Stimulated activated memory B cell treated with anti-CD40 and anti-IgM and Interleukin-4, amounts not matched to agents 10 μg/mL and 1 μg/mL and 100 μg/mL, for 72 hours (primary cell): ENCODE data around the gene PRSS2.
"Not testable (repeated sequence)": the region's sequence is repeated elsewhere in the genome, so short reads cannot be mapped to it uniquely, and the experiment has no call there.

Experiments used
- ATAC-seq: fragments of 150-1000 bp; cut with Tn5 transposase; 2 replicates; pipeline ENCODE4 v1.10.0; 2021
- H3K27ac Mint-ChIP-seq: one replicate; pipeline ENCODE4 v1.8.0; 2022; ENCODE audit warnings: mild to moderate bottlenecking, mixed read lengths
- H3K27me3 Mint-ChIP-seq: one replicate; pipeline ENCODE4 v1.8.0; 2022; ENCODE audit warnings: mixed read lengths
- H3K36me3 Mint-ChIP-seq: one replicate; pipeline ENCODE4 v1.8.0; 2022; ENCODE audit warnings: mixed read lengths
- H3K4me1 Mint-ChIP-seq: one replicate; pipeline ENCODE4 v1.8.0; 2022; ENCODE audit warnings: mixed read lengths
- H3K4me3 Mint-ChIP-seq: one replicate; pipeline ENCODE4 v1.8.0; 2022; ENCODE audit warnings: mild to moderate bottlenecking, moderate library complexity, mixed read lengths
- H3K9me3 Mint-ChIP-seq: one replicate; pipeline ENCODE4 v1.8.0; 2022; ENCODE audit warnings: mixed read lengths

Gene PRSS2

DNA sequence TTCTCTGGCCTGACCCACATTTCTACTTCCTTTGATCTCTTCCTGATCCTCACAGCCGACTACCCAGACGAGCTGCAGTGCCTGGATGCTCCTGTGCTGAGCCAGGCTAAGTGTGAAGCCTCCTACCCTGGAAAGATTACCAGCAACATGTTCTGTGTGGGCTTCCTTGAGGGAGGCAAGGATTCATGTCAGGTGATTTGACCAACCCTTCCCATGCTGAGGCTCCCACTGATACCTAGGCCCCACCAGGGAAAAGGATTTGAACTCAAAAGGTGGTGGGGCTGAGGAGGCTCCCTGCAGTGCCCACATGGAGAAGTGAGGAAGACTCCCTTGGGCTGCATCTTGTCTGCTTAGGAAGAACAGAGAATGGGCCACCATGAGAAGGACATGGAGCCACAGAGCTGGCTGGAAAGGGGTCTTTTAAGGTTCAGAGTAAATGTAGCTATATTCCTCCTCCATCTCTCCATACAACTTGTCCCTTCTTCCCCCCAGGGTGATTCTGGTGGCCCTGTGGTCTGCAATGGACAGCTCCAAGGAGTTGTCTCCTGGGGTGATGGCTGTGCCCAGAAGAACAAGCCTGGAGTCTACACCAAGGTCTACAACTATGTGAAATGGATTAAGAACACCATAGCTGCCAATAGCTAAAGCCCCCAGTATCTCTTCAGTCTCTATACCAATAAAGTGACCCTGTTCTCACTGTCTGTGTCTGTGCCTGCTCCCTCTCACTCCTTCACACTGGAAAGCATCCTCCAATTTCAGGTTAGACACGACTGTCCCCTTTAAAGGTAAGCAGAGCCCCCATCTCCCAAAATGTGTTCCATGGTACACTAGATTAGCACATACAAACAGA lies 18.2 kb upstream of the PRSS2 start:
- no peak overlapping the region for H3K27ac Mint-ChIP-seq
- H3K36me3 Mint-ChIP-seq, result no peaks in the 10 kb centered on the region
- H3K4me1 Mint-ChIP-seq, result no peaks in the 10 kb centered on the region
- no peak for ATAC-seq
- peaks cover 2% of the 10 kb centered on the region for H3K9me3 Mint-ChIP-seq
- H3K27me3 Mint-ChIP-seq, result peaks cover 10% of the 10 kb centered on the region
- H3K4me3 Mint-ChIP-seq, result no peak overlapping the region

DNA sequence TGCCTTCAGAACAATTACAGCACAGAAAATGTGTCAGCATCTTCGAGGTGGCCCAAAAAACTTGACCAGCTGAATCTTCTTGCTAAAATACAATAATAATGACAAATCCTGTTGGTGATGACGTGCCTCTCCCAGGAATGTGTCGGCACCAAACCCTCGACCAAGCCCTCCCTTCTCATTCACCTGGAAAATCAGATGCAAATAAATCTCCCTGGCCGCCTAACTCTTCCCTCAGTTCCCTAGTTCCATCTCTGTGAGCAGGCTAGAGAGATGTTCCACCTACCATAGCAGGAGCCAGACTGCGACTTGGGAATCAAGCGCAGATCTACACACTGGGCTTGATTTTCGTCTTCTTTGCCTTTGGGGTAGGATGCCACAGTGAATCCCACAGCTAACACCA lies 17.4 kb upstream of the PRSS2 start:
- peaks cover 2% of the 10 kb centered on the region for H3K9me3 Mint-ChIP-seq
- no peaks in the 10 kb centered on the region for H3K36me3 Mint-ChIP-seq
- H3K27ac Mint-ChIP-seq, result no peak overlapping the region
- H3K27me3 Mint-ChIP-seq, result peaks cover 10% of the 10 kb centered on the region
- no peaks in the 10 kb centered on the region for H3K4me1 Mint-ChIP-seq
- H3K4me3 Mint-ChIP-seq, result no peak overlapping the region
- ATAC-seq, result no peak

DNA sequence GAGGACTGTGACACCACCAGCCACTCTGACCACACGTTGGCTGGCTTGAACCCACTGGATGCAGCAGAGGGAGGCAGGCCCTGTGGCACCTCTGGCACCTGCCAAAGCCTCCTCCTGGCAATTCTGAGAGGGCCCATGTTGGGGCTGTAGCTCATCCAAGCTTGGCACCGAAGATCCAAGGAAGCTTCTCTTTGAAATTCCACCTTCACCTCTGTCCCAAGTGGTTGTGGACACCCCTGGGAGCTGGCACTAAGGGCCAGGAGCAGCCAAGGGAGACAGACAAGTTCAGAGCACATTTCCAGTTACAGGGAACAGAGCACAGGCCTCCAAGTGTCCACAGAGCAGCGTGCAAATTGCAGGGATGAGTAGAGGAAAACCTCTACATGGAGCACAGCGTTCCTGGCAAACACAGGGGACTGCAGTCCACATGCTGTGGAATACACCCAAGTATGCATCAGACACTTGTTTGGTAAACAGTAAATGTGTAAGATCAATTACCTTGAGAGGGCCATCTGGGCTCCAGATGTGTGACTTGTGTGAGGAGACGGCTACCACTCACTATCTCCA lies 16.8 kb upstream of the PRSS2 start:
- H3K4me3 Mint-ChIP-seq, ATAC-seq, H3K4me1 Mint-ChIP-seq, H3K36me3 Mint-ChIP-seq, H3K27ac Mint-ChIP-seq, H3K9me3 Mint-ChIP-seq, H3K27me3 Mint-ChIP-seq: not testable (repeated sequence)

DNA sequence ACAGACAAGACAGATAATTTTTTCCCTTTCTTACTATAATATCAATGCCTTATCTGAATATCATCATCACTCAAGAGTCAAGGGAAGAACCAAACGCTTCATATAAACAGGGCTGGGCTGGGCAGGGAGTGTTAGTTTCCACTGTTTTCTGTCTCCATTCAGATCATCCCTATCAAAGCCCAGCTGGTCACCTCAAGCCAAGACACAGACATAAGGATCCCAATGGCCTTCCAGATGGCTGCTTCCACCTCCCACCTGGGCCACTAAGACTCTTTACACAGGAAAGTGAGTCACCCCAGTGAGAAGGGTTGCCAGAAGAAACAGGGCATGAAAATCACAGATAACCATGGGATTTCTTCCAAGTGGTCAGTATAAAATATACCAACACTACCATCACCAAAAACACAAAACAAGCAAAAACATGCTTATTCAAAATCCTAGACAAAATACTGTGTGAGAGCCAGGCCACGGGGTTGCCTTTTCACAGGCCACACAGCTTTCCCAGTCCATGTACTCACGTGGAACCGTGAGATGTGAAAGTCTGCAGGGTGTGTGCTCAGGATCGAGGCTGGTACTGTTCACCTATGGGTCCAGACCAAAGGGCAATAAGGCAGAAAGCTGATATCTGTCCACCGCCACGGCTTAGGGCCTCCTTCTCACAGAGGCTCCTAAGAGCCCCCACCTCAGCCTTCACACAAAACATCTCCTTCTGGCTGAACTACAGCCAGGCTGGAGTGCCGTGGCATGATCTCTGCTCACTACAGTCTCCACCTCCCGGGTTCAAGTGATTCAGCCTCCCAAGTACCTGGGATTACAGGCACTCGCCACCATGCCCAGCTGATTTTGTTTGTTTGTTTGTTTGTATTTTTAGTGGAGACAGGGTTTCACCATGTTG lies 15.8 kb upstream of the PRSS2 start:
- no peak for ATAC-seq
- Mint-ChIP-seq H3K27me3 (peaks cover under 1% of the 10 kb centered on the region), H3K36me3 (no peaks in the 10 kb centered on the region), H3K9me3 (peaks cover 2% of the 10 kb centered on the region), H3K4me3 (no peak overlapping the region), H3K27ac (no peak overlapping the region), H3K4me1 (no peaks in the 10 kb centered on the region)

GRCh38 chr7:142758312-142758711 lies 12.5 kb upstream of the PRSS2 start:
- H3K9me3 Mint-ChIP-seq, H3K4me3 Mint-ChIP-seq, H3K4me1 Mint-ChIP-seq, H3K27ac Mint-ChIP-seq, ATAC-seq, H3K27me3 Mint-ChIP-seq, H3K36me3 Mint-ChIP-seq: not testable (repeated sequence)

- no peak for ATAC-seq
- no peaks in the 10 kb centered on the region for H3K4me1 Mint-ChIP-seq
- H3K4me3 Mint-ChIP-seq, result no peak overlapping the region
- H3K27me3 Mint-ChIP-seq, result peaks cover 9% of the 10 kb centered on the region
- H3K9me3 Mint-ChIP-seq, result peaks cover 2% of the 10 kb centered on the region
- H3K36me3 Mint-ChIP-seq, result no peaks in the 10 kb centered on the region
- H3K27ac Mint-ChIP-seq, result no peak overlapping the region
Measured at GRCh38 chr7:142759433-142759832, 11.3 kb upstream of the PRSS2 start.

DNA sequence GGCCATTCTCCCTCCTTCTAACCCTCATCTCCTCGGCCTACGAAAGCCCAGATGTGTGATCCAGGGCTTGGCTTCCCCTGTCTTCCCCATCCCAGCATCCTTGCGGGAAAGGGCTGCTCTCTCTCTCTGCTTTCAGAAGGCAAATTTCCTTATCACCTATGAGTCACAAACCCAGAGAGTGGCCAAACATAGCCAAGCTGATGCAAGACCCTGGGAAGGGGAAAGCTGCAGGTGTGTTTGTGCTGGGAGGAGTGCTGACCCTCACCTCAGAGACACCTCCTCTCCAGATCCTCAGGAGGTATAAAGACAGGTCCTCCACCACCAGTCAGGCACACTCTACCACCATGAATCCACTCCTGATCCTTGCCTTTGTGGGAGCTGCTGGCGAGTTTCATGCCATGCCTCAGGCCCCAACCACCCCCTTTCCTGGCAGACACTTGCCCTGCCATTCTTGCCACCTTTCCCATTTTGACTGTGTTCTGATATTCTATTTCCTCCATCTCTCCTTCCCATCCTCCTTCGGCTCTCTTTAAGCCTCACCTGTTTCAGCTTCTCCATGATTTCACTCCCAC lies 10.6 kb upstream of the PRSS2 start:
- H3K9me3 Mint-ChIP-seq, result peaks cover 2% of the 10 kb centered on the region
- H3K4me1 Mint-ChIP-seq, result no peaks in the 10 kb centered on the region
- H3K4me3 Mint-ChIP-seq, result no peak overlapping the region
- H3K36me3 Mint-ChIP-seq, result no peaks in the 10 kb centered on the region
- ATAC-seq, result no peak
- H3K27me3 Mint-ChIP-seq, result peaks cover 9% of the 10 kb centered on the region
- H3K27ac Mint-ChIP-seq, result no peak overlapping the region

GRCh38 chr7:142761606-142762005 lies 9.2 kb upstream of the PRSS2 start:
- not testable (repeated sequence) for H3K4me1 Mint-ChIP-seq, H3K27me3 Mint-ChIP-seq, H3K4me3 Mint-ChIP-seq, H3K36me3 Mint-ChIP-seq, ATAC-seq, H3K27ac Mint-ChIP-seq, H3K9me3 Mint-ChIP-seq

DNA sequence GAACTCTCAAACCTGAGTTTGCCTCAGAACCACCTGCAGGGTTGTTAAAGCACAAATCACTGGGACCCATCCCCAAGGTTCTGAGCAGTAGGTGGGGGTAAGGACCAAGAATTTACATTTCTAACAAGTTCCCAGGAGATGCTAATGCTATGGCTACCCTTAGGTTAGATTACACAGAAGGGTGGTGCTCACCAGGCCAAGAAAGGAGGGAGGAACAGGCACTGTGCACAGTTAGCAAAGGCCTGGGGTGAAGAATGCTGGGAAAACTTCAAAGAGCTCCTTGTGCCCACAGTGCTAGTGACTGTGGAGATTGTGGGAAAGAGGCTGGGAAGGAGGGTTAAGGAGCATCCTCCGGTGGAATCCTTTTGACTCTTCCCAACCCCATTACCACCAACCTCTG lies 8.7 kb upstream of the PRSS2 start:
- ATAC-seq, result no peak
- Mint-ChIP-seq H3K36me3 (no peaks in the 10 kb centered on the region), H3K27ac (no peak overlapping the region), H3K27me3 (peaks cover 9% of the 10 kb centered on the region), H3K4me1 (no peaks in the 10 kb centered on the region), H3K9me3 (peaks cover 2% of the 10 kb centered on the region), H3K4me3 (no peak overlapping the region)

DNA sequence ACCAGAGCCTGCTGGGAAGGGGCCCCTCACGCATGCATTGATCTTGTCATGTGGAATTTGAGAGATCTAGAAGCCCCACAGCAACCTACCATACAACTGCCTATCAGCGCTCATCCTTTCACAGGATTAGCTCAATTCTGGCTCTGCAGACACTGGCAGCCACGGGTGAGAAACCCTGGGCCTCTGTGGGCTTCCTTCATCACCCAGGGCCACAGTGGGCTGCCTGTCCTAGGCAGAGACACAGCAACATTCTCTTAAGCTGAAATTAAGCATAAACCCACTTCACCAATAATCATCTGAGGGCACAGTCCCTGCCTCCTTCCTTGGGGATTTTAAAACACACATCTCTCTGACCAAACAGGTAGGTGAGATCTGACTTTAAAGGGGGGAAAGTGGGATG lies 3.3 kb upstream of the PRSS2 start:
- no peak overlapping the region for H3K4me3 Mint-ChIP-seq
- H3K9me3 Mint-ChIP-seq, result peaks cover 2% of the 10 kb centered on the region

GRCh38 chr7:142767861-142768260 lies 2.9 kb upstream of the PRSS2 start:
- no peaks in the 10 kb centered on the region for H3K36me3 Mint-ChIP-seq
- ATAC-seq, result no peak
- H3K4me3 Mint-ChIP-seq, result no peak overlapping the region
- H3K4me1 Mint-ChIP-seq, result peaks cover 31% of the 10 kb centered on the region
- H3K9me3 Mint-ChIP-seq, result peaks cover 2% of the 10 kb centered on the region
- H3K27ac Mint-ChIP-seq, result no peak overlapping the region
- H3K27me3 Mint-ChIP-seq, result no peaks in the 10 kb centered on the region

More for the DNA sequence above, 3.3 kb upstream of the PRSS2 start:
- no peak overlapping the region for H3K27ac Mint-ChIP-seq
- no peaks in the 10 kb centered on the region for H3K27me3 Mint-ChIP-seq
- no peaks in the 10 kb centered on the region for H3K36me3 Mint-ChIP-seq
- peaks cover 31% of the 10 kb centered on the region for H3K4me1 Mint-ChIP-seq
- no peak for ATAC-seq

- not testable (repeated sequence) for H3K27ac Mint-ChIP-seq, ATAC-seq, H3K9me3 Mint-ChIP-seq, H3K27me3 Mint-ChIP-seq, H3K4me3 Mint-ChIP-seq, H3K36me3 Mint-ChIP-seq
- H3K4me1 Mint-ChIP-seq, result peaks cover 37% of the 10 kb centered on the region
Measured at GRCh38 chr7:142768885-142769284, 1.9 kb upstream of the PRSS2 start.

DNA sequence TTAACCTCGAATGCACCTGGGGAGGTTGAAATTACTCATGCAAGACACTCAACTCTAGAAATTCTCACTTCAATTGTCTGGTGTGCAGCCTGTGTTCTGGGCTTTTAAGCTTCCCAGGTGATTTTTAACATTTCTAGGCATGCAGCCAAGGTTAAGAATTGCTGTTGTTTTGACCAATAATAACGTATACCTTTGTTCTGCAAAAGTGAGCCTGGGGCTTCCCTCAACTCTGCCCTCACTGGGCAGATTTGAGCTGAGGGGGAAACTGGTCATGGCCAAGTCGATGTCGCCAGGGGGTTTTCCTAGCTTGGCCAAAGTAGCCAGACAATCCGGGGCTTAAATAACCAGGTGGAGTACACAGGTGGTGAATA lies 568 bp downstream of the PRSS2 start:
- Mint-ChIP-seq H3K27me3 (no peaks in the 10 kb centered on the region), H3K27ac (peak overlapping the region; percentile 74), H3K4me1 (peaks cover 37% of the 10 kb centered on the region), H3K36me3 (no peaks in the 10 kb centered on the region), H3K9me3 (peaks cover 2% of the 10 kb centered on the region), H3K4me3 (no peak overlapping the region)
- peak; percentile 93 for ATAC-seq

DNA sequence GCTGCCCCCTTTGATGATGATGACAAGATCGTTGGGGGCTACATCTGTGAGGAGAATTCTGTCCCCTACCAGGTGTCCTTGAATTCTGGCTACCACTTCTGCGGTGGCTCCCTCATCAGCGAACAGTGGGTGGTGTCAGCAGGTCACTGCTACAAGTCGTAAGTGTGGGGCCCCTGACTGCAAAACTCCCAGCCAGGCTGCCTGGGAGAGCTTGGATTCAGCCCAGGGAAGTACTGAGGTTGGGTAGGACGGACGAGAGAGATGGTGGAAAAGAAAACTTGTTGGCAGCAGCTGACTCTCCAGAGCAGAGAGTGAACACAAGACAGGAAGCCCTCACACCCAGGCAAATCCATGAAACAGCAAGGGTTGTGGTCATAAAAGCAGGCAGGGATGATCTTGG lies 1.3 kb downstream of the PRSS2 start:
- Mint-ChIP-seq H3K36me3 (no peaks in the 10 kb centered on the region), H3K4me3 (no peak overlapping the region), H3K27me3 (no peaks in the 10 kb centered on the region), H3K4me1 (peaks cover 37% of the 10 kb centered on the region), H3K9me3 (no peaks in the 10 kb centered on the region), H3K27ac (peak overlapping the region; percentile 74)
- no peak for ATAC-seq

DNA sequence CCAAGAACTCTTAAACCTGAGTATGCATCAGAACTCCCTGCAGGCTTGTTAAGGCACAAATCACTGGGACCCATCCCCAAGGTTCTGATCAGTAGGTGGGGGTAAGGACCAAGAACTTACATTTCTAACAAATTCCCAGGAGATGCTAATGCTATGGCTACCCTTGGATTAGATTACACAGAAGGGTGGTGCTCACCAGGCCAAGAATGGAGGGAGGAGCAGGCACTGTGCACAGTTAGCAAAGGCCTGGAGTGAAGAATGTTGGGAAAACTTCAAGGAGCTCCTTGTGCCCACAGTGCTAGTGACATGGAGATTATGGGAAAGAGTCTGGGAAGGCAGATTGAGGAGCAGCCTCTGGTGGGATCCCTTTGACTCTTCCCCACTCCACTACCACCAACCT lies 1.9 kb downstream of the PRSS2 start:
- Mint-ChIP-seq H3K4me1 (peaks cover 37% of the 10 kb centered on the region), H3K27ac (no peak overlapping the region), H3K9me3 (no peaks in the 10 kb centered on the region)

More for the DNA sequence above, 1.9 kb downstream of the PRSS2 start:
- no peak for ATAC-seq
- H3K27me3 Mint-ChIP-seq, result no peaks in the 10 kb centered on the region
- H3K36me3 Mint-ChIP-seq, result no peaks in the 10 kb centered on the region
- no peak overlapping the region for H3K4me3 Mint-ChIP-seq
